Measurements from ENCODE around the gene LCE3D. TPM values are rescaled to one million over a fixed set of nuclear protein-coding genes. Genes with fewer than 3 reads are reported as not detected.
"Not testable (repeated sequence)": the region's sequence is repeated elsewhere in the genome, so short reads cannot be mapped to it uniquely, and the experiment has no call there.

Gene LCE3D
- total RNA-seq, 2 donors from 2014 or later, result not detected

- Histone ChIP-seq H3K4me1 (no peaks in the 10 kb centered on the region), H3K9ac (ENCODE audit: low read depth in 2 of 2, low read length in 2 of 2) (no peak overlapping the region), H3K36me3 (no peaks in the 10 kb centered on the region), H3K4me3 (no peak overlapping the region), H3K27ac (no peak overlapping the region), H3K9me3 (no peaks in the 10 kb centered on the region), H3K27me3 (no peaks in the 10 kb centered on the region)
- DNase-seq, result no peak
- intact Hi-C loops (cut with DNase I), result loop anchor here (10.0 kb wide), 1 partner anchor 58 kb away; no protein-coding TSS in a partner anchor
- no peak for TF ChIP-seq CTCF (IDR thresholded peaks at IDR 0.05)
Measured at GRCh38 chr1:152577168-152577567, 3.1 kb downstream of the LCE3D start.

GRCh38 chr1:152566681-152567080, 13.6 kb downstream of the LCE3D start, which contains the start of gene LCE3E:
Gene LCE3E (minus strand): TSS chr1:152566780. CDS start chr1:152566208, 572 bp downstream.
- Histone ChIP-seq H3K9ac (ENCODE audit: low read depth in 2 of 2, low read length in 2 of 2) (no peak within 1 kb of the TSS), H3K9me3 (no peaks in the 10 kb centered on the region), H3K36me3 (no peaks in the 10 kb centered on the region), H3K4me3 (no peak within 1 kb of the TSS), H3K4me1 (no peaks in the 10 kb centered on the region), H3K27me3 (no peaks in the 10 kb centered on the region), H3K27ac (no peak within 1 kb of the TSS)
- DNase-seq, result no peak
- intact Hi-C loops (cut with DNase I), result no loop called here
- no peak for TF ChIP-seq CTCF (IDR thresholded peaks at IDR 0.05)

GRCh38 chr1:152565535-152566215, 14.6 kb downstream of the LCE3D start:
- DNase-seq, result no peak
- no peak for TF ChIP-seq CTCF (IDR thresholded peaks at IDR 0.05)
- Histone ChIP-seq H3K4me3 (no peak overlapping the region), H3K9me3 (no peaks in the 10 kb centered on the region), H3K27me3 (no peaks in the 10 kb centered on the region), H3K9ac (ENCODE audit: low read depth in 2 of 2, low read length in 2 of 2) (no peak overlapping the region), H3K27ac (no peak overlapping the region), H3K36me3 (no peaks in the 10 kb centered on the region), H3K4me1 (no peaks in the 10 kb centered on the region)
- intact Hi-C loops (cut with DNase I), result no loop called here

GRCh38 chr1:152565115-152565514, 15.2 kb downstream of the LCE3D start:
- no peaks in the 10 kb centered on the region for H3K27me3 ChIP-seq
- H3K9ac ChIP-seq (ENCODE audit: low read depth in 2 of 2, low read length in 2 of 2), result no peak overlapping the region
- intact Hi-C loops (cut with DNase I), result no loop called here
- no peak for TF ChIP-seq CTCF (IDR thresholded peaks at IDR 0.05)
- no peak overlapping the region for H3K27ac ChIP-seq
- no peak for DNase-seq
- H3K9me3 ChIP-seq, result no peaks in the 10 kb centered on the region
- no peaks in the 10 kb centered on the region for H3K4me1 ChIP-seq
- H3K4me3 ChIP-seq, result no peak overlapping the region
- H3K36me3 ChIP-seq, result no peaks in the 10 kb centered on the region

GRCh38 chr1:152548358-152548757, 32.0 kb downstream of the LCE3D start:
- H3K9ac ChIP-seq (ENCODE audit: low read depth in 2 of 2, low read length in 2 of 2); H3K27me3 ChIP-seq; DNase-seq; H3K27ac ChIP-seq; H3K9me3 ChIP-seq; H3K36me3 ChIP-seq; intact Hi-C loops (cut with DNase I); H3K4me3 ChIP-seq; H3K4me1 ChIP-seq: not testable (repeated sequence)

- H3K9me3 ChIP-seq, result no peaks in the 10 kb centered on the region
- no peak overlapping the region for H3K27ac ChIP-seq
- DNase-seq, result no peak
- intact Hi-C loops (cut with DNase I), result no loop called here
- H3K4me1 ChIP-seq, result no peaks in the 10 kb centered on the region
- no peak overlapping the region for H3K9ac ChIP-seq (ENCODE audit: low read depth in 2 of 2, low read length in 2 of 2)
- no peak overlapping the region for H3K4me3 ChIP-seq
- no peaks in the 10 kb centered on the region for H3K27me3 ChIP-seq
- no peak for TF ChIP-seq CTCF (IDR thresholded peaks at IDR 0.05)
- H3K36me3 ChIP-seq, result no peaks in the 10 kb centered on the region
Measured at GRCh38 chr1:152546704-152547103, 33.6 kb downstream of the LCE3D start.

Data from colonic mucosa (tissue), 4 donors.